ENCODE results near the gene CD96. TPM values are rescaled to one million over a fixed set of nuclear protein-coding genes. Genes with fewer than 3 reads are reported as not detected.

Gene CD96
- total and polyA plus RNA-seq, 2 experiments from 2014 or later: 0.91 TPM; not detected in 1

DNA sequence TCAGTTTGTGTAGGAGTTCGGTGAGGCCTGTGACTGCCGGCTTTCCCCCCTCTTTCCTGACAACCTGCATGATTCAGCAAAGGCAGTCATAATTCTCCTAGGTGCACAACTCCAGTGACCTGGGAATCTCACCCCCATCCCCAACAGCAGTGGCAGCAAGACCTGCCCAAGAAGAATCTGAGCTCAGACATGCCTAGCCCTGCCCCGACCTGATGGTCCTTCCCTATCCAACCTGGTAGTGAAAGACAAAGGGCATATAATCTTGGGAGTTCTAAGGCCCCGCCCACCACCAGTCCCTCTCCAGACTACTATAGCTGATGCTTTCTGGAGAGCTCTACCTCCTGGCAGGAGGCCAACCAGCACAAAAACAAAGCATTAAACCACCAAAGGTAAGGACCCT is 97.3 kb downstream of the CD96 start:
- peak; percentile 6 for DNase-seq (ENCODE audit: low spot score)
- no peaks in the 10 kb centered on the region for H3K4me1 Mint-ChIP-seq
- no peaks in the 10 kb centered on the region for H3F3A ChIP-seq (replicated peaks; ENCODE audit: low read depth)
- no peaks in the 10 kb centered on the region for H3K36me3 ChIP-seq (ENCODE audit: insufficient read depth)
- H4K20me1 ChIP-seq (replicated peaks; ENCODE audit: insufficient read depth): no peaks in the 10 kb centered on the region
- peaks cover 14% of the 10 kb centered on the region; the same call in 2 of the 3 replicates for H3K9me3 Mint-ChIP-seq
- H3K4me3 Mint-ChIP-seq: no peak overlapping the region
- H3K4me2 ChIP-seq: no peak overlapping the region
- H3K4me3 ChIP-seq: no peak overlapping the region
- H3K9me2 ChIP-seq (ENCODE audit: insufficient read depth): no peaks in the 10 kb centered on the region
- no peaks in the 10 kb centered on the region for H3K27me3 ChIP-seq (ENCODE audit: insufficient read depth)
- H3K27ac ChIP-seq (ENCODE audit: low read depth): no peak overlapping the region
- TF ChIP-seq CREB1 (CRISPR knock-in tag; IDR thresholded peaks at IDR 0.05; ENCODE audit: low read depth): no peak
- TF ChIP-seq, protein P1, sequence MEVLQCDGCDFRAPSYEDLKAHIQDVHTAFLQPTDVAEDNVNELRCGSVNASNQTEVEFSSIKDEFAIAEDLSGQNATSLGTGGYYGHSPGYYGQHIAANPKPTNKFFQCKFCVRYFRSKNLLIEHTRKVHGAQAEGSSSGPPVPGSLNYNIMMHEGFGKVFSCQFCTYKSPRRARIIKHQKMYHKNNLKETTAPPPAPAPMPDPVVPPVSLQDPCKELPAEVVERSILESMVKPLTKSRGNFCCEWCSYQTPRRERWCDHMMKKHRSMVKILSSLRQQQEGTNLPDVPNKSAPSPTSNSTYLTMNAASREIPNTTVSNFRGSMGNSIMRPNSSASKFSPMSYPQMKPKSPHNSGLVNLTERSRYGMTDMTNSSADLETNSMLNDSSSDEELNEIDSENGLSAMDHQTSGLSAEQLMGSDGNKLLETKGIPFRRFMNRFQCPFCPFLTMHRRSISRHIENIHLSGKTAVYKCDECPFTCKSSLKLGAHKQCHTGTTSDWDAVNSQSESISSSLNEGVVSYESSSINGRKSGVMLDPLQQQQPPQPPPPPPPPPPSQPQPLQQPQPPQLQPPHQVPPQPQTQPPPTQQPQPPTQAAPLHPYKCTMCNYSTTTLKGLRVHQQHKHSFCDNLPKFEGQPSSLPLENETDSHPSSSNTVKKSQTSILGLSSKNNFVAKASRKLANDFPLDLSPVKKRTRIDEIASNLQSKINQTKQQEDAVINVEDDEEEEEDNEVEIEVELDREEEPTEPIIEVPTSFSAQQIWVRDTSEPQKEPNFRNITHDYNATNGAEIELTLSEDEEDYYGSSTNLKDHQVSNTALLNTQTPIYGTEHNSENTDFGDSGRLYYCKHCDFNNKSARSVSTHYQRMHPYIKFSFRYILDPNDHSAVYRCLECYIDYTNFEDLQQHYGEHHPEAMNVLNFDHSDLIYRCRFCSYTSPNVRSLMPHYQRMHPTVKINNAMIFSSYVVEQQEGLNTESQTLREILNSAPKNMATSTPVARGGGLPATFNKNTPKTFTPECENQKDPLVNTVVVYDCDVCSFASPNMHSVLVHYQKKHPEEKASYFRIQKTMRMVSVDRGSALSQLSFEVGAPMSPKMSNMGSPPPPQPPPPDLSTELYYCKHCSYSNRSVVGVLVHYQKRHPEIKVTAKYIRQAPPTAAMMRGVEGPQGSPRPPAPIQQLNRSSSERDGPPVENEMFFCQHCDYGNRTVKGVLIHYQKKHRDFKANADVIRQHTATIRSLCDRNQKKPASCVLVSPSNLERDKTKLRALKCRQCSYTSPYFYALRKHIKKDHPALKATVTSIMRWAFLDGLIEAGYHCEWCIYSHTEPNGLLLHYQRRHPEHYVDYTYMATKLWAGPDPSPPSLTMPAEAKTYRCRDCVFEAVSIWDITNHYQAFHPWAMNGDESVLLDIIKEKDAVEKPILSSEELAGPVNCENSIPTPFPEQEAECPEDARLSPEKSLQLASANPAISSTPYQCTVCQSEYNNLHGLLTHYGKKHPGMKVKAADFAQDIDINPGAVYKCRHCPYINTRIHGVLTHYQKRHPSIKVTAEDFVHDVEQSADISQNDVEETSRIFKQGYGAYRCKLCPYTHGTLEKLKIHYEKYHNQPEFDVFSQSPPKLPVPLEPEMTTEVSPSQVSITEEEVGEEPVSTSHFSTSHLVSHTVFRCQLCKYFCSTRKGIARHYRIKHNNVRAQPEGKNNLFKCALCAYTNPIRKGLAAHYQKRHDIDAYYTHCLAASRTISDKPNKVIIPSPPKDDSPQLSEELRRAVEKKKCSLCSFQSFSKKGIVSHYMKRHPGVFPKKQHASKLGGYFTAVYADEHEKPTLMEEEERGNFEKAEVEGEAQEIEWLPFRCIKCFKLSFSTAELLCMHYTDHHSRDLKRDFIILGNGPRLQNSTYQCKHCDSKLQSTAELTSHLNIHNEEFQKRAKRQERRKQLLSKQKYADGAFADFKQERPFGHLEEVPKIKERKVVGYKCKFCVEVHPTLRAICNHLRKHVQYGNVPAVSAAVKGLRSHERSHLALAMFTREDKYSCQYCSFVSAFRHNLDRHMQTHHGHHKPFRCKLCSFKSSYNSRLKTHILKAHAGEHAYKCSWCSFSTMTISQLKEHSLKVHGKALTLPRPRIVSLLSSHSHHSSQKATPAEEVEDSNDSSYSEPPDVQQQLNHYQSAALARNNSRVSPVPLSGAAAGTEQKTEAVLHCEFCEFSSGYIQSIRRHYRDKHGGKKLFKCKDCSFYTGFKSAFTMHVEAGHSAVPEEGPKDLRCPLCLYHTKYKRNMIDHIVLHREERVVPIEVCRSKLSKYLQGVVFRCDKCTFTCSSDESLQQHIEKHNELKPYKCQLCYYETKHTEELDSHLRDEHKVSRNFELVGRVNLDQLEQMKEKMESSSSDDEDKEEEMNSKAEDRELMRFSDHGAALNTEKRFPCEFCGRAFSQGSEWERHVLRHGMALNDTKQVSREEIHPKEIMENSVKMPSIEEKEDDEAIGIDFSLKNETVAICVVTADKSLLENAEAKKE (CRISPR knock-in tag; IDR thresholded peaks at IDR 0.05): no peak
- no peaks in the 10 kb centered on the region for H3K79me2 ChIP-seq (replicated peaks; ENCODE audit: insufficient read depth)
- peaks cover 2% of the 10 kb centered on the region for H3K27me3 Mint-ChIP-seq (ENCODE audit: insufficient read depth, low read depth, poor library complexity)
- no peak for ATAC-seq
- peaks cover 7% of the 10 kb centered on the region; the same call in 2 of the 3 replicates for H3K36me3 Mint-ChIP-seq (ENCODE audit: low read depth)
- no peak overlapping the region for H3K27ac Mint-ChIP-seq
- no peak overlapping the region for H2AFZ ChIP-seq
- H3K4me1 ChIP-seq (ENCODE audit: insufficient read depth): no peaks in the 10 kb centered on the region

DNA sequence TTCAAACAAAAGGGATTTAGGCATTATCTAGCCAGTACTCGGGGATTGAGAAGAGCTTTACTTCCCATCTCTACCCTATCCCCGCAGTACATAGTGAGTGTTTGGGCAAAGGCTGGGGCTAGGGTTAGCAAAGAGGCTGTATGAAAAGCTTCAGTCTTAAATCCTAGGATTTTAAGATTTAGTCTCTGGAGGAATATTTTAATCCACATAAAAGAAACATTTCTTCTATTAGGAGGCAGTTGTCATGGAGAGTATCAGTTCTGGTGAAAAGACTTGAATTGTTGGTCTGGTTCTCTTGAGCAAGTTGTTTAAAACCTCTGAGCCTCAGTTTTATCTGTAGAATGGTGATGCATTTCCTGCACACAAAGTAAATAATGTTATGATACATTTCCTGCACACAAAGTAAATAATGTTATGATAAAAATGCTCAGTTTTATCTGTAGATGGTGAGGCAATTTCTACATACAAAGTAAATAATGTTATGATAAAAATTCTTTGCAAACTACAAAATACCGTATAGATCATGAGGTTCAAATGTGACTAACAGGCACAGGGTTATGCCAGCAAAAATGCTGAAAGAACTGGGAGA is 107.1 kb downstream of the CD96 start:
- Histone ChIP-seq H2AFZ (no peak overlapping the region), H3K4me1 (ENCODE audit: insufficient read depth) (peaks cover 18% of the 10 kb centered on the region), H4K20me1 (replicated peaks; ENCODE audit: insufficient read depth) (no peaks in the 10 kb centered on the region), H3K9me2 (ENCODE audit: insufficient read depth) (0 out of 2 replicates have a peak, but pooled peaks cover 5% of the 10 kb centered on the region), H3F3A (replicated peaks; ENCODE audit: low read depth) (no peaks in the 10 kb centered on the region), H3K4me3 (no peak overlapping the region), H3K27ac (ENCODE audit: low read depth) (no peak overlapping the region), H3K27me3 (ENCODE audit: insufficient read depth) (no peaks in the 10 kb centered on the region), H3K36me3 (ENCODE audit: insufficient read depth) (no peaks in the 10 kb centered on the region), H3K4me2 (no peak overlapping the region), H3K79me2 (replicated peaks; ENCODE audit: insufficient read depth) (no peaks in the 10 kb centered on the region)
- peaks cover 2% of the 10 kb centered on the region; the same call in 2 of the 3 replicates for H3K9me3 Mint-ChIP-seq
- H3K27me3 Mint-ChIP-seq (ENCODE audit: insufficient read depth, low read depth, poor library complexity): no peaks in the 10 kb centered on the region
- H3K4me3 Mint-ChIP-seq: no peak overlapping the region
- ATAC-seq (no peak), DNase-seq (ENCODE audit: low spot score) (no peak)
- H3K36me3 Mint-ChIP-seq (ENCODE audit: low read depth): no peaks in the 10 kb centered on the region
- H3K27ac Mint-ChIP-seq: no peak overlapping the region
- H3K4me1 Mint-ChIP-seq: peaks cover 20% of the 10 kb centered on the region
- TF ChIP-seq, protein P2, sequence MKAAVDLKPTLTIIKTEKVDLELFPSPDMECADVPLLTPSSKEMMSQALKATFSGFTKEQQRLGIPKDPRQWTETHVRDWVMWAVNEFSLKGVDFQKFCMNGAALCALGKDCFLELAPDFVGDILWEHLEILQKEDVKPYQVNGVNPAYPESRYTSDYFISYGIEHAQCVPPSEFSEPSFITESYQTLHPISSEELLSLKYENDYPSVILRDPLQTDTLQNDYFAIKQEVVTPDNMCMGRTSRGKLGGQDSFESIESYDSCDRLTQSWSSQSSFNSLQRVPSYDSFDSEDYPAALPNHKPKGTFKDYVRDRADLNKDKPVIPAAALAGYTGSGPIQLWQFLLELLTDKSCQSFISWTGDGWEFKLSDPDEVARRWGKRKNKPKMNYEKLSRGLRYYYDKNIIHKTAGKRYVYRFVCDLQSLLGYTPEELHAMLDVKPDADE (IDR thresholded peaks at IDR 0.05): no peak
- TF ChIP-seq CREB1 (CRISPR knock-in tag; IDR thresholded peaks at IDR 0.05; ENCODE audit: low read depth) (no peak), JUNB (IDR thresholded peaks at IDR 0.05; ENCODE audit: unreplicated experiment) (no peak), EZH2phosphoT487 (IDR thresholded peaks at IDR 0.05; ENCODE audit: unreplicated experiment) (no peak), STAT1 (IDR thresholded peaks at IDR 0.05; ENCODE audit: unreplicated experiment) (no peak), ZNF331 (CRISPR knock-in tag; IDR thresholded peaks at IDR 0.05; ENCODE audit: low read depth) (no peak)
- TF ChIP-seq, protein P3, sequence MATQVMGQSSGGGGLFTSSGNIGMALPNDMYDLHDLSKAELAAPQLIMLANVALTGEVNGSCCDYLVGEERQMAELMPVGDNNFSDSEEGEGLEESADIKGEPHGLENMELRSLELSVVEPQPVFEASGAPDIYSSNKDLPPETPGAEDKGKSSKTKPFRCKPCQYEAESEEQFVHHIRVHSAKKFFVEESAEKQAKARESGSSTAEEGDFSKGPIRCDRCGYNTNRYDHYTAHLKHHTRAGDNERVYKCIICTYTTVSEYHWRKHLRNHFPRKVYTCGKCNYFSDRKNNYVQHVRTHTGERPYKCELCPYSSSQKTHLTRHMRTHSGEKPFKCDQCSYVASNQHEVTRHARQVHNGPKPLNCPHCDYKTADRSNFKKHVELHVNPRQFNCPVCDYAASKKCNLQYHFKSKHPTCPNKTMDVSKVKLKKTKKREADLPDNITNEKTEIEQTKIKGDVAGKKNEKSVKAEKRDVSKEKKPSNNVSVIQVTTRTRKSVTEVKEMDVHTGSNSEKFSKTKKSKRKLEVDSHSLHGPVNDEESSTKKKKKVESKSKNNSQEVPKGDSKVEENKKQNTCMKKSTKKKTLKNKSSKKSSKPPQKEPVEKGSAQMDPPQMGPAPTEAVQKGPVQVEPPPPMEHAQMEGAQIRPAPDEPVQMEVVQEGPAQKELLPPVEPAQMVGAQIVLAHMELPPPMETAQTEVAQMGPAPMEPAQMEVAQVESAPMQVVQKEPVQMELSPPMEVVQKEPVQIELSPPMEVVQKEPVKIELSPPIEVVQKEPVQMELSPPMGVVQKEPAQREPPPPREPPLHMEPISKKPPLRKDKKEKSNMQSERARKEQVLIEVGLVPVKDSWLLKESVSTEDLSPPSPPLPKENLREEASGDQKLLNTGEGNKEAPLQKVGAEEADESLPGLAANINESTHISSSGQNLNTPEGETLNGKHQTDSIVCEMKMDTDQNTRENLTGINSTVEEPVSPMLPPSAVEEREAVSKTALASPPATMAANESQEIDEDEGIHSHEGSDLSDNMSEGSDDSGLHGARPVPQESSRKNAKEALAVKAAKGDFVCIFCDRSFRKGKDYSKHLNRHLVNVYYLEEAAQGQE (IDR thresholded peaks at IDR 0.05; ENCODE audit: unreplicated experiment): no peak

All from GM23338 (cell line).